ENCODE results near the gene PPP5C. TPM values are rescaled to one million over a fixed set of nuclear protein-coding genes. Genes with fewer than 3 reads are reported as not detected.
A peak's percentile ranks its signal among the peaks of the same experiment; 100 is the strongest.

The PPP5C gene, protein sequence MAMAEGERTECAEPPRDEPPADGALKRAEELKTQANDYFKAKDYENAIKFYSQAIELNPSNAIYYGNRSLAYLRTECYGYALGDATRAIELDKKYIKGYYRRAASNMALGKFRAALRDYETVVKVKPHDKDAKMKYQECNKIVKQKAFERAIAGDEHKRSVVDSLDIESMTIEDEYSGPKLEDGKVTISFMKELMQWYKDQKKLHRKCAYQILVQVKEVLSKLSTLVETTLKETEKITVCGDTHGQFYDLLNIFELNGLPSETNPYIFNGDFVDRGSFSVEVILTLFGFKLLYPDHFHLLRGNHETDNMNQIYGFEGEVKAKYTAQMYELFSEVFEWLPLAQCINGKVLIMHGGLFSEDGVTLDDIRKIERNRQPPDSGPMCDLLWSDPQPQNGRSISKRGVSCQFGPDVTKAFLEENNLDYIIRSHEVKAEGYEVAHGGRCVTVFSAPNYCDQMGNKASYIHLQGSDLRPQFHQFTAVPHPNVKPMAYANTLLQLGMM
- total RNA-seq, result 10 to 100 TPM; 38.2 to 66.0 (median 51.3) TPM

DNA sequence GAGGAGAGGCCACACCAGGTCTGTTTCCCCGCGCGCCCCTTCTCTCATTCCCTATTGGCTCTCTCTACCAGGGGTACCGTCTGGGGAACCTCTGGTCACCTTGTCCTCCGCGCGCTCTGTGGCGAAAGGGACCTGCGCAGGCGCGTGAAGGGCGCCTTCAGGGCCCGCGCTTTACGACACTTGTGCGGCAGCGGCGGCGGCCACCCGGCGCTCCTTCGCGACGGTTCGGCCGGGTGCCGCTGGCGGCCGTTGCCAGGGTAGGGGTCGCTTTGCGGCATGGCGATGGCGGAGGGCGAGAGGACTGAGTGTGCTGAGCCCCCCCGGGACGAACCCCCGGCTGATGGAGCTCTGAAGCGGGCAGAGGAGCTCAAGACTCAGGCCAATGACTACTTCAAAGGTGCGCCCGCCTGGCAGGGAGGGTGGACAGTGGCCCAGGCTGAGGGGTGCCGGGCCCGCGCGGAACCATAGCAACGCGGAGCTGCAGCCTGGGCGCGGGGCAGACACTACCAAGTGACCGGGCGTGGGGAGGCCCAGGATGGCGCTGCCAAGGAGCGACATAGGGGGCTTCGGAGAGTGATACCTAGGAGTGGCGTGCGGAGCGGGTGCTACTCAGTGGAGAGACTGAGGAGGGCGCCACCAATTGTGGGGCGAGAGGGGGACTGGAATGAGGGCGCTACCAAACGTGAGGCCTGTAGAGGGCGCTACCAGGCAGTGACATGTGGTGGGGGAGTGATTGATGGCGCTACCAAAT, at the start of gene PPP5C:
TSS of gene PPP5C (plus strand) at position 267 of the 751 bp plus-strand sequence. CDS start at position 277, 10 bp downstream.
- Histone ChIP-seq H3K27ac (peak within 1 kb of the TSS; percentile 77), H3K9me3 (no peaks in the 10 kb centered on the region), H3K36me3 (no peaks in the 10 kb centered on the region), H3K4me3 (peak within 1 kb of the TSS; percentile 85), H3K4me1 (peaks cover 50% of the 10 kb centered on the region), H3K27me3 (no peaks in the 10 kb centered on the region)
- peak; percentile 93 for DNase-seq (ENCODE audit: low spot score in 2 of 2)
- peak in 1 of 3 donors; percentile 44 for TF ChIP-seq POLR2AphosphoS5 (IDR thresholded peaks at IDR 0.05)
- TF ChIP-seq POLR2A (IDR thresholded peaks at IDR 0.05), result peak in 1 of 2 donors; percentile 5
- TF ChIP-seq EP300 (IDR thresholded peaks at IDR 0.05), result no peak
- TF ChIP-seq, protein P1, sequence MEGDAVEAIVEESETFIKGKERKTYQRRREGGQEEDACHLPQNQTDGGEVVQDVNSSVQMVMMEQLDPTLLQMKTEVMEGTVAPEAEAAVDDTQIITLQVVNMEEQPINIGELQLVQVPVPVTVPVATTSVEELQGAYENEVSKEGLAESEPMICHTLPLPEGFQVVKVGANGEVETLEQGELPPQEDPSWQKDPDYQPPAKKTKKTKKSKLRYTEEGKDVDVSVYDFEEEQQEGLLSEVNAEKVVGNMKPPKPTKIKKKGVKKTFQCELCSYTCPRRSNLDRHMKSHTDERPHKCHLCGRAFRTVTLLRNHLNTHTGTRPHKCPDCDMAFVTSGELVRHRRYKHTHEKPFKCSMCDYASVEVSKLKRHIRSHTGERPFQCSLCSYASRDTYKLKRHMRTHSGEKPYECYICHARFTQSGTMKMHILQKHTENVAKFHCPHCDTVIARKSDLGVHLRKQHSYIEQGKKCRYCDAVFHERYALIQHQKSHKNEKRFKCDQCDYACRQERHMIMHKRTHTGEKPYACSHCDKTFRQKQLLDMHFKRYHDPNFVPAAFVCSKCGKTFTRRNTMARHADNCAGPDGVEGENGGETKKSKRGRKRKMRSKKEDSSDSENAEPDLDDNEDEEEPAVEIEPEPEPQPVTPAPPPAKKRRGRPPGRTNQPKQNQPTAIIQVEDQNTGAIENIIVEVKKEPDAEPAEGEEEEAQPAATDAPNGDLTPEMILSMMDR (IDR thresholded peaks at IDR 0.05), result peak; percentile 41 to 89
- WGBS, result under 1% methylated on average over 35 of the region's 62 CpGs

DNA sequence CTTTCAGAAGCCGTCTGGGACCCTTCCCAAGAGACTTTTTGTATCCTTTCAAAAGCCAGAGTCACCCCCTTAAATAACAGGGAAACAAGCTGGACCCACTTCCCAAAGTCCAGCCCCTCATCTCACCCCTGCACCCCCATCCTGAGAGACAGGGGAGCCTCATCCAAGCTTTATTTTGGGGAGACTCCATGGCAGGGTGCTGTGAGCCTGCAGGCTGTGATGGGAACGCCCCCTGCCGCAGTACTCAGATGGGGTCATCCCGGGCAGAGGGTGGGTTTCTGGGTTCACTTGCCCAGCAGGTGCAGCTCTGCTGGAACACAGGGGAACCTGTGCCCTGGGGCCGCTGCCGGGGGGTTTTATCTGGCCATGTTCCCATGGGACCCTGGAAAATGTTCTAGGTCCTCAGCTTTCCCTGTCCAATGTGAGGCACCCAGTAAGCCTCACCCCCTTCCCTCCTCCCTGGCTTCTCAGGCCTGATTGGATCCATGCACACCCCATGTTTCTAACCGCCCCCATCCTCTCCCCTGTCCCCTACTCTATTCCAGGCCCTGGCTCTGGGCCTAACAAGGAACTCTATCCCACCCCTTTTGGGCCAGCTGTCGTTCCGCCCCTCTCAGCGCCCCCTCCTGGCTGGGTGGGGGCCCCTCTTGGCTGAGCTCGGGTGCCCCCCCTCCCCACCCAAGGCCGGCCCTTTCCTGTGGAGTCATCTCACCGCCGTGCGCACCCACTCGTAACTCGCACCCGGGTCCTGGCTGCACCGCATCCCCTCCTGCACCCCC, 49.0 kb upstream of the PPP5C start:
- Histone ChIP-seq H3K27me3 (peaks cover 4% of the 10 kb centered on the region), H3K4me3 (peak overlapping the region; percentile 42), H3K36me3 (no peaks in the 10 kb centered on the region), H3K9me3 (no peaks in the 10 kb centered on the region), H3K4me1 (peaks cover 60% of the 10 kb centered on the region), H3K27ac (peak overlapping the region; percentile 90)
- TF ChIP-seq EP300 (IDR thresholded peaks at IDR 0.05), result no peak
- TF ChIP-seq POLR2A (IDR thresholded peaks at IDR 0.05), result no peak
- no peak for TF ChIP-seq POLR2AphosphoS5 (IDR thresholded peaks at IDR 0.05)
- TF ChIP-seq, protein P1 (IDR thresholded peaks at IDR 0.05), result peak in 1 of 2 donors; percentile 15
- peak; percentile 81 to 86 for DNase-seq (ENCODE audit: low spot score in 2 of 2)
- WGBS, result 11% methylated on average over 9 of the region's 19 CpGs

DNA sequence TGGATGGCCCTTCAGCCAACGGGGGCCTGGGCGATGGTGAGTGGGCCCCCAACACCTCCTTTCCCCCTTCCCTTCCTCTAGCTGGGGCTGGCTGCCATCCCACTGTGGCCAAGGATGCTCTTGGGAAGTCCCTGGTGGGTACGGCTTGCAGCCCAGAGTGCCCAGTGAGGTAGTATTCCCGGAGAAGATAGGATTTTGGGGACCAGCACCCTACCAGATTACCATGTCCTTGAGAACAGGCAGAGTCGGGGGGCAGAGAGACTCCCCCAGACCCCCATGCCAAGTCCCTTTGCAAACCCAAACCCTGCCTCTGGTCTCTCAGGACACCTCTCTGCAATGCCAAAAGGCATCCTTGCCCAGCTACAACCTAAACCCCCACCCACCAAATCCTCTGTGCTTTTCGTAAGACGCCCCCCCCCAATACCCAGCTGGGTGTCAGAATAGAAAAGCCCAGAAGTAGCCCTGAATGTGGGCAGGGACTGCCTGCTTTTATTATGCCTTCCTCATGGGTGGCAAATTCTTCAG, 48.3 kb upstream of the PPP5C start:
- peak overlapping the region; percentile 90 for H3K27ac ChIP-seq
- H3K27me3 ChIP-seq, result peaks cover 4% of the 10 kb centered on the region
- H3K36me3 ChIP-seq, result no peaks in the 10 kb centered on the region
- peak in 1 of 2 donors; percentile 64 for DNase-seq (ENCODE audit: low spot score in 2 of 2)
- 14% methylated on average over 5 of the region's 7 CpGs for WGBS
- H3K9me3 ChIP-seq, result no peaks in the 10 kb centered on the region
- TF ChIP-seq EP300 (IDR thresholded peaks at IDR 0.05) (no peak), POLR2AphosphoS5 (IDR thresholded peaks at IDR 0.05) (no peak), POLR2A (IDR thresholded peaks at IDR 0.05) (no peak)
- TF ChIP-seq, protein P1 (IDR thresholded peaks at IDR 0.05), result no peak
- peaks cover 66% of the 10 kb centered on the region for H3K4me1 ChIP-seq
- H3K4me3 ChIP-seq, result peak overlapping the region; percentile 42

DNA sequence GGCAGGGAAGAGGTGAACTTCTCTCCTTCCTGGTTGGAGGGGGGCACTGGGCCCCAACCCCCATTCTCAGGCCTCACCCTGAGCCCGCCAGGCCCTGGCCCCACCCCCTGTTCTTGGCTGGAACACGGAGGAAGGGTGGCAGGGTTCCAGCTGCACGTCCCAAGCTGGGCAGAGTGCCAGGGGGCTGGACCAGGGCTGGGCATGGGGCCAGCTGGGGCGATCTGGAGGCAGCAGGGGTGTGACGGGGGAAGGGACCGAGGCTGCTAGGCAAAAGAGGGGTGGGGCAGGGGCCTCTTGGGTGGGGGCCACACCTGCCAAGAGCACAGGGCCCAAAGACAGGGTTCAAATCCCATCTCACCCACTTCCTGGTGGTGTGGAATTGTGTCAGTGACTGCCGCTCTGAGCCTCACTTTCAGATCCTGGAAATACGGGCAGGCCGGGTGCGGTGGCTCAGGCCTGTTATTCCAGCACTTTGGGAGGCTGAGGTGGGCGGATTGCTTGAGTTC, 47.8 kb upstream of the PPP5C start:
- Histone ChIP-seq H3K27ac (peak overlapping the region; percentile 90), H3K4me1 (peaks cover 71% of the 10 kb centered on the region), H3K9me3 (no peaks in the 10 kb centered on the region), H3K4me3 (peak overlapping the region; percentile 42), H3K27me3 (peaks cover 4% of the 10 kb centered on the region), H3K36me3 (peaks cover 3% of the 10 kb centered on the region)
- TF ChIP-seq POLR2AphosphoS5 (IDR thresholded peaks at IDR 0.05), result peak in 2 of 3 donors; percentile 25 to 89
- no peak for TF ChIP-seq POLR2A (IDR thresholded peaks at IDR 0.05)
- DNase-seq (ENCODE audit: low spot score in 2 of 2), result peak; percentile 95 to 97
- 9% methylated on average over 9 of the region's 11 CpGs for WGBS

DNA sequence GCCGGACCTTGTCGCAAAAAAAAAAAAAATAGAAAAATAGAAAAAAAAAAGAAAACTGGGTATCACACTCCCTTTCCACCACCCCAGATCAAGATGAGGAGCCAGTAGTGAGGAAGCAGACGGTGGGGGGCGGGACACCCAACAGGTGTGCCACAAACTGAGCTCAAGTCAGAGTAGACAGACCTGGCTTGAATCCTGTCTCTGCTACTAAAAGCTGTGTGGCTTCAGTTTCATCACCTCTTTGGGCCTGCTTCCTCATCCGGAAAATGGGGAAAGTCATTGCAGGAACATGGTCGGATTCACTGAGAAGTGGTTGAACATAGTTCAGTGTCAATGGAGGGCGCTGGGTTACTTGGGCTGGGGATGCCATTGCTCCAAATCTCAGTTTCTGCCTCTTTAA, 47.2 kb upstream of the PPP5C start:
- H3K4me1 ChIP-seq, result peaks cover 71% of the 10 kb centered on the region

More for the DNA sequence above, 47.2 kb upstream of the PPP5C start:
- H3K27me3 ChIP-seq, result peaks cover 4% of the 10 kb centered on the region
- peak overlapping the region; percentile 90 for H3K27ac ChIP-seq
- H3K4me3 ChIP-seq, result peak overlapping the region; percentile 42
- WGBS, result 62% methylated on average over 7 of the region's 7 CpGs
- H3K36me3 ChIP-seq, result peaks cover 4% of the 10 kb centered on the region
- H3K9me3 ChIP-seq, result no peaks in the 10 kb centered on the region
- peak in 1 of 2 donors; percentile 69 for DNase-seq (ENCODE audit: low spot score in 2 of 2)
- TF ChIP-seq POLR2A (IDR thresholded peaks at IDR 0.05), result no peak
- TF ChIP-seq, protein P1 (IDR thresholded peaks at IDR 0.05), result no peak
- no peak for TF ChIP-seq POLR2AphosphoS5 (IDR thresholded peaks at IDR 0.05)
- TF ChIP-seq EP300 (IDR thresholded peaks at IDR 0.05), result no peak
